Caco-2 (cell line): Measurements from ENCODE around the gene VIPR2. TPM values are rescaled to one million over a fixed set of nuclear protein-coding genes. Genes with fewer than 3 reads are reported as not detected.

Source experiments
- BruUV-seq: library from RNA; stranded (reverse); fragments of 400-500 nt; replicated peaks from 2 replicates; lab custom pipeline; 2021; lab: Mats Ljungman, UMichigan
- CTCF ChIA-PET: fragments of 300-600 bp; sonication (Branson Sonifier 250); formaldehyde crosslinking; loops from one replicate; lab custom pipeline; 2022; ENCODE audit warnings: antibody characterized with exemption; lab: Charles Lee
- POLR2A ChIA-PET: fragments of 300-600 bp; sonication (Branson Sonifier 250); formaldehyde crosslinking; loops from one replicate; lab custom pipeline; 2022; ENCODE audit warnings: antibody characterized with exemption; lab: Charles Lee
- DNase-seq, 2 experiments: peaks; one replicate each; pipeline versions ENCODE4 v3.0.0 to v3.0.0-alpha.2; 2020 to 2022
- H3K27me3 ChIP-seq: replicated peaks from 2 replicates; pipeline ENCODE4 v1.6.0; 2011; ENCODE audit warnings: low read length; ENCODE audit not compliant: control insufficient read depth, insufficient read depth
- H3K36me3 ChIP-seq: 2 replicates; pipeline ENCODE4 v1.5.1; 2011; ENCODE audit warnings: low read length; ENCODE audit not compliant: control insufficient read depth, insufficient read depth
- H3K4me1 ChIP-seq: fragments of 250-450 bp; sonication (Bioruptor Pico); 2 replicates; pipeline ENCODE4 v1.5.1; 2020; ENCODE audit warnings: mild to moderate bottlenecking
- H3K4me3 ChIP-seq: 2 replicates; pipeline ENCODE4 v1.5.1; 2011; ENCODE audit warnings: low read depth, mild to moderate bottlenecking, control low read depth, low read length
- H3K9me3 ChIP-seq: fragments of 250-450 bp; sonication (Bioruptor Pico); 2 replicates; pipeline ENCODE4 v1.5.1; 2020; ENCODE audit warnings: mild to moderate bottlenecking, moderate library complexity
- H3K27ac Mint-ChIP-seq: one replicate; pipeline ENCODE4 v1.8.0; 2022; ENCODE audit warnings: mixed read lengths; ENCODE audit not compliant: unreplicated experiment
- H3K27me3 Mint-ChIP-seq: one replicate; pipeline ENCODE4 v1.8.0; 2022; ENCODE audit warnings: mixed read lengths; ENCODE audit not compliant: insufficient read depth, unreplicated experiment
- H3K36me3 Mint-ChIP-seq: one replicate; pipeline ENCODE4 v1.8.0; 2022; ENCODE audit warnings: mild to moderate bottlenecking, mixed read lengths; ENCODE audit not compliant: insufficient read depth, unreplicated experiment
- H3K4me1 Mint-ChIP-seq: one replicate; pipeline ENCODE4 v1.8.0; 2022; ENCODE audit warnings: low read depth, mixed read lengths; ENCODE audit not compliant: unreplicated experiment
- H3K4me3 Mint-ChIP-seq: one replicate; pipeline ENCODE4 v1.8.0; 2022; ENCODE audit warnings: mild to moderate bottlenecking, moderate library complexity, mixed read lengths; ENCODE audit not compliant: unreplicated experiment
- H3K9me3 Mint-ChIP-seq: one replicate; pipeline ENCODE4 v1.8.0; 2022; ENCODE audit warnings: mixed read lengths; ENCODE audit not compliant: unreplicated experiment
- CTCF ChIP-seq, 2 experiments: fragments of 200-600 bp in 1 of 2; IDR thresholded peaks; 1 replicate in 1 of 2; 2 replicates in 1 of 2; pipeline versions ENCODE4 v1.5.1 to v1.8.0; 2011 to 2022; ENCODE audit warnings: antibody characterized with exemption in 1 of 2, control low read depth in 1 of 2, inconsistent platforms in 1 of 2, low read depth in 1 of 2, low read length in 1 of 2, mild to moderate bottlenecking in 1 of 2, moderate library complexity in 1 of 2; ENCODE audit not compliant: insufficient read depth in 1 of 2, severe bottlenecking in 1 of 2, unreplicated experiment in 1 of 2
- intact Hi-C: fragments of 100-400 bp; cut with micrococcal nuclease; formaldehyde crosslinking; loops from one replicate; pipeline ENCODE4 v1.10.0; 2022; ENCODE audit not compliant: unreplicated experiment
- total RNA-seq: library from RNA; stranded (reverse); gene quantifications from 2 replicates; pipeline ENCODE4 v1.2.3, GENCODE V29; 2022

VIPR2 gene
- total RNA-seq, 1 experiment from 2014 or later, result not detected

- H3K4me3 Mint-ChIP-seq, result no peak overlapping the region
- H3K9me3 Mint-ChIP-seq, result no peaks in the 10 kb centered on the region
- Histone ChIP-seq H3K36me3 (no peaks in the 10 kb centered on the region), H3K9me3 (0 out of 2 replicates have a peak, but pooled peaks cover 3% of the 10 kb centered on the region), H3K4me3 (no peak overlapping the region), H3K4me1 (no peaks in the 10 kb centered on the region), H3K27me3 (no peaks in the 10 kb centered on the region; the same call in 1 of the 2 replicates)
- DNase-seq, result no peak
- H3K27me3 Mint-ChIP-seq, result peaks cover 4% of the 10 kb centered on the region
- intact Hi-C loops, result no loop called here
- ChIA-PET CTCF (no interaction called here), POLR2A (no interaction called here)
- no peak for TF ChIP-seq CTCF (IDR thresholded peaks at IDR 0.05; ENCODE audit: insufficient read depth in 1 of 2, low read depth in 1 of 2, low read length in 1 of 2, severe bottlenecking in 1 of 2, unreplicated experiment in 1 of 2)
- no peaks in the 10 kb centered on the region for H3K4me1 Mint-ChIP-seq
- H3K36me3 Mint-ChIP-seq, result no peaks in the 10 kb centered on the region
- no TSS peak for BruUV-seq
- no peak overlapping the region for H3K27ac Mint-ChIP-seq
Observed at GRCh38 chr7:159118197-159118595, 26.5 kb downstream of the VIPR2 start.

- no peak for TF ChIP-seq CTCF (IDR thresholded peaks at IDR 0.05; ENCODE audit: insufficient read depth in 1 of 2, low read depth in 1 of 2, low read length in 1 of 2, severe bottlenecking in 1 of 2, unreplicated experiment in 1 of 2)
- CTCF ChIA-PET, result no interaction called here
- Mint-ChIP-seq H3K4me1 (no peaks in the 10 kb centered on the region), H3K27ac (no peak overlapping the region), H3K4me3 (no peak overlapping the region), H3K27me3 (peaks cover 4% of the 10 kb centered on the region), H3K36me3 (no peaks in the 10 kb centered on the region), H3K9me3 (no peaks in the 10 kb centered on the region)
- Histone ChIP-seq H3K27me3 (no peaks in the 10 kb centered on the region; the same call in 1 of the 2 replicates), H3K9me3 (0 out of 2 replicates have a peak, but pooled peaks cover 3% of the 10 kb centered on the region), H3K36me3 (no peaks in the 10 kb centered on the region), H3K4me3 (no peak overlapping the region), H3K4me1 (no peaks in the 10 kb centered on the region)
- peak in 1 of 2 experiments; percentile 16 for DNase-seq
- intact Hi-C loops, result no loop called here
- BruUV-seq, result no TSS peak
- POLR2A ChIA-PET, result no interaction called here
Observed at GRCh38 chr7:159117366-159118196, 27.1 kb downstream of the VIPR2 start.

- H3K9me3 Mint-ChIP-seq, result no peaks in the 10 kb centered on the region
- TF ChIP-seq CTCF (IDR thresholded peaks at IDR 0.05; ENCODE audit: insufficient read depth in 1 of 2, low read depth in 1 of 2, low read length in 1 of 2, severe bottlenecking in 1 of 2, unreplicated experiment in 1 of 2), result no peak
- BruUV-seq, result no TSS peak
- POLR2A ChIA-PET, result no interaction called here
- H3K36me3 Mint-ChIP-seq, result no peaks in the 10 kb centered on the region
- H3K4me1 ChIP-seq, result no peaks in the 10 kb centered on the region
- H3K9me3 ChIP-seq, result 0 out of 2 replicates have a peak, but pooled peaks cover 3% of the 10 kb centered on the region
- H3K4me1 Mint-ChIP-seq, result no peaks in the 10 kb centered on the region
- intact Hi-C loops, result no loop called here
- no peaks in the 10 kb centered on the region for H3K36me3 ChIP-seq
- DNase-seq, result peak in 1 of 2 experiments; percentile 29
- no peaks in the 10 kb centered on the region; the same call in 1 of the 2 replicates for H3K27me3 ChIP-seq
- no peak overlapping the region for H3K4me3 ChIP-seq
- H3K27me3 Mint-ChIP-seq, result peaks cover 4% of the 10 kb centered on the region
- H3K27ac Mint-ChIP-seq, result no peak overlapping the region
- CTCF ChIA-PET, result no interaction called here
- no peak overlapping the region for H3K4me3 Mint-ChIP-seq
Observed at GRCh38 chr7:159116581-159117339, 27.9 kb downstream of the VIPR2 start.
